ENCODE measurements around the gene IGHMBP2. TPM values are rescaled to one million over a fixed set of nuclear protein-coding genes. Genes with fewer than 3 reads are reported as not detected.
"Not testable (repeated sequence)": the region's sequence is repeated elsewhere in the genome, so short reads cannot be mapped to it uniquely, and the experiment has no call there.

Gene IGHMBP2
- total RNA-seq (ENCODE audit: insufficient read depth, low replicate concordance): 4.1 TPM

- DNase-seq (ENCODE audit: low spot score): peak; percentile 84
Observed at GRCh38 chr11:68903288-68904247, at the start of gene IGHMBP2, which contains the start of gene MRPL21. TSS of gene IGHMBP2 (plus strand) at chr11:68903891. CDS start at chr11:68903953, 62 bp downstream. TSS of gene MRPL21 (minus strand) at chr11:68903832. CDS start at chr11:68903810, 22 bp downstream.

- no peak for DNase-seq (ENCODE audit: low spot score)
Observed at GRCh38 chr11:68854273-68854958, 49.3 kb upstream of the IGHMBP2 start.

- peak; percentile 51 for DNase-seq (ENCODE audit: low spot score)
Observed at GRCh38 chr11:68855205-68855981, 48.3 kb upstream of the IGHMBP2 start.

- not testable (repeated sequence) for DNase-seq (ENCODE audit: low spot score)
Observed at GRCh38 chr11:68856425-68857030, 47.2 kb upstream of the IGHMBP2 start.

GRCh38 chr11:68857037-68857586 is 46.6 kb upstream of the IGHMBP2 start:
- DNase-seq (ENCODE audit: low spot score): no peak

- no peak for DNase-seq (ENCODE audit: low spot score)
Observed at GRCh38 chr11:68859123-68859522, 44.6 kb upstream of the IGHMBP2 start.

GRCh38 chr11:68862421-68862820 is 41.3 kb upstream of the IGHMBP2 start:
- no peak for DNase-seq (ENCODE audit: low spot score)

GRCh38 chr11:68863553-68864265 is 40.0 kb upstream of the IGHMBP2 start:
- no peak for DNase-seq (ENCODE audit: low spot score)

- DNase-seq (ENCODE audit: low spot score): no peak
Observed at GRCh38 chr11:68865241-68865640, 38.5 kb upstream of the IGHMBP2 start.

- DNase-seq (ENCODE audit: low spot score): no peak
Observed at GRCh38 chr11:68867066-68867465, 36.6 kb upstream of the IGHMBP2 start.

GRCh38 chr11:68868221-68868835 is 35.4 kb upstream of the IGHMBP2 start:
- DNase-seq (ENCODE audit: low spot score): no peak

GRCh38 chr11:68870470-68870869 is 33.2 kb upstream of the IGHMBP2 start:
- DNase-seq (ENCODE audit: low spot score): peak; percentile 52

GRCh38 chr11:68872216-68873003 is 31.3 kb upstream of the IGHMBP2 start:
- DNase-seq (ENCODE audit: low spot score): peak; percentile 40

- DNase-seq (ENCODE audit: low spot score): no peak
Observed at GRCh38 chr11:68878022-68878421, 25.7 kb upstream of the IGHMBP2 start.

- no peak for DNase-seq (ENCODE audit: low spot score)
Observed at GRCh38 chr11:68880851-68881250, 22.8 kb upstream of the IGHMBP2 start.

GRCh38 chr11:68881320-68881719 is 22.4 kb upstream of the IGHMBP2 start:
- DNase-seq (ENCODE audit: low spot score): no peak

GRCh38 chr11:68882391-68882790 is 21.3 kb upstream of the IGHMBP2 start:
- DNase-seq (ENCODE audit: low spot score): no peak

- not testable (repeated sequence) for DNase-seq (ENCODE audit: low spot score)
Observed at GRCh38 chr11:68884827-68885226, 18.9 kb upstream of the IGHMBP2 start.

- DNase-seq (ENCODE audit: low spot score): peak; percentile 95
Observed at GRCh38 chr11:68889948-68890446, 13.7 kb upstream of the IGHMBP2 start.
